Measurements from ENCODE around the gene MEIS2.

Gene MEIS2

DNA sequence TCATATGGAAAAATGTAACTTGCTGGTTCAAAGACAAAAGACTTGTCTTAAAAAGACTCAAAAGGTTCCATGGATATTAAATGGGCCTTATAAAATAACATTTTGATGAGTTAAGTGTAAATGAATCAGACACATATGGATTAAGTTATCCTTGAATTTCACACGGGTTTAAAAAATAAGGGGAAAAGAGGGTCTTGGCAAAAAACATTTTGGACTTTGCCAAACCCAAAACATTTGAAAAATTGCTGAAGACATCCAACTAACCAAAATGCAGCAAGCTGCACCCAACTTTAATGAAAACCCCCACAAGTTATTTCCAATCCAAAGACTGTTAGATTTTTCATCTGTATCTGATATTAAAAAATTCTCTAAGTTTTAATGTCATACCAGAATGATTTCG is 200.7 kb downstream of the MEIS2 start:
- DNase-seq (ENCODE audit: low spot score), result no peak

GRCh38 chr15:36898536-36899126 is 201.7 kb downstream of the MEIS2 start:
- no peak for DNase-seq (ENCODE audit: low spot score)

DNA sequence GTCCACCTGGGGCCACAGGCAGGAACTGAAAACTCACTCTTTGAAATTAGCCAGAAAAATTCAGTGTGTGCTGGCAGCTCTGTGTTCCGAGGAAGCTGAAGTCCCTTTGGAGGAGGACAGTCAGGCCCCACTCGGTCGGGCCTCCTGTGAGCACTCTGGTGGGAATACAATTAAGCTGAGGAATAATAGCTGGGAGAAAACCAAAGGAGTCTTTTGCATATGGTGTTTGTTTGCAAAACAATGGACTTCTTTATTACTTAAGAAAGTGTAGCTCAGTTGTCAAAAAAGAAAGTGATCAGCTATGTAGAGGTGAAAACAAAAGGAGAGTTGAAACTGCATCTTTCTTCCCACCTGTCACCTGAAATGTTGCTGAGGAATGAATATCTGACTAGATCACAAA is 202.5 kb downstream of the MEIS2 start:
- no peak for DNase-seq (ENCODE audit: low spot score)

- DNase-seq (ENCODE audit: low spot score), result no peak
Observed at GRCh38 chr15:36896949-36897348, 203.4 kb downstream of the MEIS2 start.

- no peak for DNase-seq (ENCODE audit: low spot score)
Observed at GRCh38 chr15:36894075-36894474, 206.3 kb downstream of the MEIS2 start.

GRCh38 chr15:36893276-36893675 is 207.1 kb downstream of the MEIS2 start:
- no peak for DNase-seq (ENCODE audit: low spot score)

GRCh38 chr15:36888011-36888992 is 212.0 kb downstream of the MEIS2 start:
- no peak for DNase-seq (ENCODE audit: low spot score)

DNA sequence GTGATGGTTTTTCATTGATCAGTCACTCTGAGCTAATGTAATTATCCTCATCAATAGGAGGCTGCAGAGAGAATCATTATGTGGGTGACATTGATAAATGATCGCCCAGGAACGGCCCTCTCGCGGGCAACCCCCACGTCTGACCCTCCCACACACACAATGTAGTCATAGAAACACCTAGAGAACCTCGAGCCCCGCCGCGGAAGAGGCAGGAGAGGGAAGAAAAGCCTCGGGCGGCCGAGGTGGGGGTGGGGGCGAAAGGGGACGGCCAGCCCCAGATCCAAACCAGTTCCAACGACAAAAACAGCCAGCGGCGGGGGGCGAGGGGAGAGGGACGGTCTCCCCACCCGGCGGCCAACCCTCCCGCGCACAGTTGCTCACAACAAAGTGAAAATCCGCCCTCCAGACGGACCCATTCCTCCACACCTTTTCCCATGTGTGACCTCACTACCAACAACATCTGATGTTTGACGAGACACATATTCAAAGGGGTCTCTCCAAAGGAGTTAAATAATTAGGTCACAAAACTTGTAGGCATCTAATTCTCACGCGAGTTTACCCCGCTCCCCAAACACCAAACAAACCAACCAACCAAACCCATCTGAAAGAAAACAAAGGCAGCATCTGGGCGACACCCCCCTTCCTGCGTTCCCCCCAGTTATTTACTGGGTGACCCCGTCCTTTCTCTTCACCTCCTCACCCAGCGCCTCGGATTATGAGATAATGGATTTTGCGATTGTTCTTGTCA is 213.0 kb downstream of the MEIS2 start:
- DNase-seq (ENCODE audit: low spot score), result no peak

DNA sequence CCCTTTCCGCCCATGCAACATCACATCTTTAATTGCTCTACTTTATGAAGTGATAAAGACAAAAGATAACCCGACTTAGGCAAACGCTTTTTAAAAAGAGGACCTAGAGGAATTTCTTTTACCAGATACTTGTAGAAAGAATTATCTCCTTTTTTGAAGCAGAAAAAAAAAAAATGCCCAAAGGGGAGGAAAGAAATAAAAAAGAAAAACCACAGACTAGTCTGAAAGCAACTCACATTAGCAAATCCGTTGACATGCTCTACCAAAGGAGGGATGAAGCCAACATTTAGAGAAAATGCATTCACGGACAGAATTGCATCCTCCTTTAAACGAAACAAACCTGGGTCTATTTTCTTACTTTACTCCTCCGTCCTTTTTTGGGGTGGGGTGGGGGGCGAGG is 213.6 kb downstream of the MEIS2 start:
- DNase-seq (ENCODE audit: low spot score), result no peak

GRCh38 chr15:36886191-36886590 is 214.2 kb downstream of the MEIS2 start:
- no peak for DNase-seq (ENCODE audit: low spot score)

DNA sequence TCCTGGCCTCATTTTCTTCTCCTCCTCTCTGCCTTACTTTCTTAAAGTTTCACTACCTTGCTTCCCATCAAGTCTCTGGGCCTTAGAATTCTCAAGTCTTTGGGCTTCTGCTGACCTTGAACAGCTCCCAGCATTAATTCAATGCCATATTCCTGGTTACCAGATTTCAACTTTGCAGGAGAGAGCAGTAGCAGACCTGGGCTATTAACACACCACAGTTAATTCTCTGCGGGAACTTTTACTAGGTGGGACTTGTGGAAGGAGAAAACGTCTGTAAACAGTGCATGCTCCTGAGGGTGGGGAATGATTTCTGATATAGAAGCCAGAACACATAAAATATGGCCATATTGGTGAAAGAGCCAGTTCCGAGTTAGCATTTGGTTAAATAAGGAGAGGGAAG is 214.6 kb downstream of the MEIS2 start:
- DNase-seq (ENCODE audit: low spot score), result no peak

GRCh38 chr15:36884936-36885635 is 215.3 kb downstream of the MEIS2 start:
- DNase-seq (ENCODE audit: low spot score), result no peak

GRCh38 chr15:36884518-36884875 is 215.9 kb downstream of the MEIS2 start:
- DNase-seq (ENCODE audit: low spot score), result no peak

DNA sequence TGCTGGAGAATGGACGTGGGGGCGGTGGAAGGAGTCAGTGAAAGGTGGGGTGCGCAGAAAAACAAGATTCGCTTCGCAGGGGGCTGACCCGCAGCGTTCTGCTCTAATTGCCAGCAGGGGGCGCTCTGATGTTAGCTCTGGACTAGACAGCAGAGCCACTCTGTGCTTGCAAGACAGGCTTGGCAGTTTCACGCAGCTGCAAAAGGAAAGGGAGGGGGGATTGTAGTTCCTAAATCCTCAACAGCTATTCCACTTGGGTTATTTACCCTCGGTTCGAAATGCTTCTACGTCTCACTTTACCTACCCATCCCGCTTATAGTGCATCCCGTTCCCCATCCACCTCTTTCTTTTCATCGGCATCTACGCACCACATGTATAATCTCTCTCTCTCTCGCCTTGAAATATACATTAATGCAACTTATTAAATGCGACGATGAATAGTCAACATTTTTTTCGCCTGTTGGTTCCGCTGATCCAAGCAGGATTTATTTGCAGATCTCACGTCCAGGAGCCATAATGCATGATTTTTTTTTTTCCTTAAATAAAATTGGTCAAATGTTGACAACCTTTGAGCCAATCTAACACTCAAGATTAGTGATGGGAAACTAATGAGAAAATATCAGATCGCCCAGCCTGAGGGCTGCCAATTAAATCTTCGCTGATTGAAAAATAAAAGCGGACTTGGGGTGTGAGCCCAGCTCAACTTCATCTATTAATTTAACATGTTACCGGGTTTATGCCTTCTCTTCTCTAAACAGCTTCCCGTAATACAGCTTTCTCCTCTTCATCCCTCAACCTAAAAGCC is 216.4 kb downstream of the MEIS2 start:
- DNase-seq (ENCODE audit: low spot score), result peak; percentile 78

DNA sequence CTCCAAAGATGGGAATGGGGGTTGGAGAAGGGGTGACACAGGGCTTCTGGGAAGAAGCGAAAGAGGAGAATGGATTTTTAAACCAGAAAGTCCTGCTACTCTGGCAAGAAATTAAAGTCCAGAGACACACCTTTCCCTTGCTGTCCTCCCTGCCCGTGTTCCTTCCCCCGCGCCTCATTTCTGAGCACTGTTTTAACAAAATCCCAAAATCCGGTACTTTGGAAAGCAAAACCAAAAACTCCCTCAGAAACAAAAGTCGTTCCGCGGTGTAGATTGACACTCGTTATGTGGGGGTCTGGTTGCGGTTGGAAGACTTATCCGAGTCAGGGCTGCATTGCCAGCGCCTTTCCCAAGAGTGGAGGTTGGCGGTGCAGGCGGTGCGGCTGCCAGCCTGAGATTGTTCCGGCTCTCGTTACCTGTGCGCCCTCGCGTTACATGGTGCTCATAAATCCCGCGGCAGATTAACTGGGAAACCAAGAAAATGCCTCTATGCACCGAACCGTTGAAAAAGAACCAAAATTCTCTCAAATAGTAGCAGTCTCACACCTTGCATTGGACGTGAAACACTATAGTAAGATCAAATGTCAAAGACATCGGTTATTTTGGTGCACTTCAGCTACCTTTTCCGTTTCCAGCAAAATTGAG is 217.7 kb downstream of the MEIS2 start:
- peak; percentile 17 for DNase-seq (ENCODE audit: low spot score)

GRCh38 chr15:36882056-36882455 is 218.3 kb downstream of the MEIS2 start:
- no peak for DNase-seq (ENCODE audit: low spot score)

DNA sequence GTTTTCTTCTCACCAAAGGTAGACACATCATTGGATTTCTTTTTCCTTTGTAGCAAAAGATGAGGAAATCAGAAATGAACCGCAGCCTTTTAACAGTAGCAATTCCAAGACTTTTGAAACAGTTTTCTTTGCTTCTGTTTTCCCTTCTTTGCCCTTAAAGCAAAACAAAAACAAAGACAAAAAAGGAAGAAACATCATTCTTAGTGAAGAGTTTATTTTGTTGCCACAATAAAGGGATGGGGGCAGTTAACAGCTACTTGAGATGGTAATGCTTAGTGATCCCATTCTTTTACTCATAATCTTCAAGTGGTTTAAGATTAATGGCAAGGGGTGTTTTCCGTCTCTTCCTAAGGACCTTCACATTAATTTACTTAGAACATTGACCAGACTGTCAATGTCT is 218.8 kb downstream of the MEIS2 start:
- DNase-seq (ENCODE audit: low spot score), result no peak

DNA sequence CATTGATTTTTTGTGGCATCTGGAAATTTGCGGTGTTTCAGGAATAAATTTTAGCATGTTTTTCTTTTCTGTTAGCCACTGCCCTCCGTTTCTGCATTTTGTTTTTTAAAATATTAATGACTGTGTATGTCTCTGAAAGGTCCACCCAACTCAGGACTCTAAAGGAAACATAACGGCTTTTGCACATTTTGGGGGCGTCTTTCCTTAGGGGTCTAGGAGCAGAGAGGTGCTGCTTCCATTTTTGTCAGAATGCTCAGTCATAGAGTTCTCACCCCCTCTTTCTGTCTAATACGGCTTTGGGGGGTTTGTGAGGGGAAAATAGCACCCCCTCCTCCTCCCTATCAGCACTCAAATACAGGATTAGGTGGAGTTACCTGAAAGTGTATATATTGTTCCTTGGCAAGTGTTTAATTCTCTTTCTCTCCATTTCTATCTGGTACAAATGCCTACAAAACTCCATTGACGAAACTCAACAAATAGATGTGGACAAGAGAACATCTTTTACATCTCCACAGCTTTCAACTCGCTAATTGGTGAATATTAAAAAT is 219.4 kb downstream of the MEIS2 start:
- DNase-seq (ENCODE audit: low spot score), result no peak

DNA sequence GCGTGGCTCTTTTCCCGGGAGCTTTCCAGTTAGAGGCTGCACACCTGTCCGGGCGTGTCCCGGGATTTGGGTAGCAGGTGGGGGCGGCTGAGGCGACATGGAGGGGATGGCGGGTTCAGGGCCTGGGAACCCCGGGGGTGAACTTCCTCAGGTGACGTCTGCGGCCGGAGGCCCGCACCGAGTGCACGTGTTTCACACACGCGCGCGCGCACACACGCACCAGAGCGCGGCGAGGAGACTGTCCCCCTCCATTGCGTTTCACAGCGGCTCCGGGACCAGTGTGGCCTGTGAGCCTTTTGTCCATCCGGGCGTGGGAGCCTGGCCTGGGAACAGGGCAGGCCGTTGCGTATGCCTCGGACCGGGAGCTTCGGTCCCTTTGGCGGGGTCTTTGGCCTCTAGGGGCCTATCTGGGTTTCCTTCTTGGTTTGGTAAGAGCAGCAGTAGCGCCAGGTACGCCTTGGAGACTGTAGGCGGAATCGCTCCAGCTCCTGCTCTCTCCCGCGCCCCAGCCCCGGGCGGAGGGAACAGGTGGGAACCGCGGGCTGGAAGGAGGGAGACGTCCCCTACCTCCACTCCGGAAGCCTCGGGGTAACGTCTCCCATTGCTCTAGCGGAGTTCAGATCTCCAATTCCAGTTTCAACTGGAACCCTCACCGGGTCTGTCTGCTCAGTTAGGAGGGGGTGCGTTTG is 220.0 kb downstream of the MEIS2 start:
- DNase-seq (ENCODE audit: low spot score), result no peak
